ENCODE results near the gene ANKRD55.

GRCh38 chr5:56097055-56097454 is 136.1 kb downstream of the ANKRD55 start:
- TF ChIP-seq EZH2 (IDR thresholded peaks at IDR 0.05; ENCODE audit: borderline replicate concordance, insufficient read depth, low read depth, low read length, poor library complexity, severe bottlenecking), result no peak
- no peak for TF ChIP-seq CTCF (IDR thresholded peaks at IDR 0.05)

Measured in B cell (primary cell).